HepG2 (cell line): Measurements from ENCODE around the gene ARHGAP10. TPM values are rescaled to one million over a fixed set of nuclear protein-coding genes. Genes with fewer than 3 reads are reported as not detected.

Experiments used
- ATAC-seq: fragments of 200-7000 bp; cut with Tn5 transposase; 3 replicates; pipeline ENCODE4 v1.9.1; 2020; ENCODE audit warnings: mild to moderate bottlenecking, moderate library complexity
- BruUV-seq: library from RNA; stranded (reverse); fragments of 400-500 nt; replicated peaks from 2 replicates; lab custom pipeline; 2021; lab: Mats Ljungman, UMichigan
- CTCF ChIA-PET: fragments of 300-600 bp; formaldehyde crosslinking; extraction: SDS; loops from one replicate; lab custom pipeline; 2021; ENCODE audit warnings: low total read pairs, inconsistent platforms, low intra/inter-chr PET ratio; lab: Yijun Ruan, JAX
- POLR2A ChIA-PET: fragments of 350-600 bp; sonication (Branson Sonifier 250); formaldehyde crosslinking; loops from one replicate; lab custom pipeline; 2020; ENCODE audit warnings: antibody characterized with exemption, inconsistent platforms; lab: Yijun Ruan, JAX
- DNase-seq: peaks from one replicate; pipeline ENCODE4 v3.0.0-alpha.2; 2015; ENCODE audit warnings: low spot score
- FAIRE-seq: peaks from 3 replicates; lab custom pipeline; 2011; peaks lifted over from hg19 to GRCh38; lab: Jason Lieb, UNC
- H2AFZ ChIP-seq: one replicate; pipeline ENCODE4 v1.6.1; 2011; ENCODE audit warnings: low read length, inconsistent platforms
- H3K27ac ChIP-seq: fragments of 300-600 bp; 3 replicates; pipeline ENCODE4 v1.8.0; 2011; ENCODE audit warnings: mixed run types, mild to moderate bottlenecking, mixed read lengths, low read length, inconsistent platforms; ENCODE audit not compliant: insufficient read depth; ENCODE audit errors: extremely low read length
- H3K27me3 ChIP-seq, 2 experiments: fragments of 200-600 bp in 1 of 2; 2 replicates in 1 of 2; 3 replicates in 1 of 2; pipeline versions ENCODE4 v1.6.0 to v1.8.0; 2011; ENCODE audit warnings: low read length in 2 of 2, mild to moderate bottlenecking in 2 of 2, moderate library complexity in 2 of 2, inconsistent platforms in 1 of 2; ENCODE audit not compliant: insufficient read depth in 2 of 2, control insufficient read depth in 1 of 2
- H3K36me3 ChIP-seq, 2 experiments: fragments of 200-600 bp in 1 of 2; replicated peaks in 1 of 2; 2 replicates in 1 of 2; 3 replicates in 1 of 2; pipeline versions ENCODE4 v1.5.1 to v1.8.0; 2011; ENCODE audit warnings: low read length in 2 of 2, inconsistent platforms in 1 of 2; ENCODE audit not compliant: insufficient read depth in 2 of 2, control insufficient read depth in 1 of 2
- H3K4me1 ChIP-seq: 2 replicates; pipeline ENCODE4 v1.5.1; 2012; ENCODE audit warnings: low read length, inconsistent platforms; ENCODE audit not compliant: insufficient read depth
- H3K4me2 ChIP-seq: 2 replicates; pipeline ENCODE4 v1.6.0; 2011; ENCODE audit warnings: low read depth, low read length, inconsistent platforms
- H3K4me3 ChIP-seq, 3 experiments: fragments of 200-600 bp in 1 of 3; sonication (generic), shearing (Covaris generic) in 1 of 3; replicated peaks in 1 of 3; 2 replicates each; pipeline ENCODE4 v1.5.1; 2011 to 2016; ENCODE audit warnings: low read length in 3 of 3, inconsistent platforms in 2 of 3, low read depth in 2 of 3, mild to moderate bottlenecking in 2 of 3, control low read depth in 1 of 3, mixed read lengths in 1 of 3; ENCODE audit not compliant: insufficient read depth in 1 of 3
- H3K79me2 ChIP-seq: one replicate; pipeline ENCODE4 v1.6.1; 2011; ENCODE audit warnings: low read length, inconsistent platforms; ENCODE audit not compliant: insufficient read depth
- H3K9ac ChIP-seq: 2 replicates; pipeline ENCODE4 v1.6.0; 2011; ENCODE audit warnings: mild to moderate bottlenecking, low read depth, low read length, inconsistent platforms; ENCODE audit not compliant: insufficient read depth
- H3K9me3 ChIP-seq: 2 replicates; pipeline ENCODE4 v1.5.1; 2012; ENCODE audit warnings: mild to moderate bottlenecking, low read length
- H4K20me1 ChIP-seq: 2 replicates; pipeline ENCODE4 v1.6.0; 2011; ENCODE audit warnings: inconsistent platforms, mild to moderate bottlenecking, low read length, moderate library complexity; ENCODE audit not compliant: insufficient read depth
- FOXC1 ChIP-seq: sonication (generic); formaldehyde crosslinking; IDR thresholded peaks from 2 replicates; pipeline ENCODE4 v1.8.0; 2022; ENCODE audit warnings: mild to moderate bottlenecking, missing genetic modification reagents, borderline replicate concordance
- ONECUT2 ChIP-seq: sonication (generic); formaldehyde crosslinking; IDR thresholded peaks from 2 replicates; pipeline ENCODE4 v1.4.0; 2020; ENCODE audit warnings: missing genetic modification reagents
- POGZ ChIP-seq: sonication (generic); formaldehyde crosslinking; IDR thresholded peaks from 2 replicates; pipeline ENCODE4 v1.4.0; 2020; ENCODE audit warnings: mild to moderate bottlenecking, missing genetic modification reagents
- ZNF274 ChIP-seq: sonication (generic); formaldehyde crosslinking; IDR thresholded peaks from 2 replicates; pipeline ENCODE4 v1.5.1; 2020; ENCODE audit warnings: mild to moderate bottlenecking, missing genetic modification reagents
- ZNF33A ChIP-seq: sonication (generic); formaldehyde crosslinking; IDR thresholded peaks from 2 replicates; pipeline ENCODE4 v1.5.1; 2020; ENCODE audit warnings: missing genetic modification reagents, mild to moderate bottlenecking, moderate library complexity, borderline replicate concordance
- ZNF674 ChIP-seq: sonication (generic); formaldehyde crosslinking; IDR thresholded peaks from 2 replicates; pipeline ENCODE4 v1.5.0; 2020; ENCODE audit warnings: low read depth, mild to moderate bottlenecking, missing genetic modification reagents
- ZNF773 ChIP-seq: sonication (generic); formaldehyde crosslinking; IDR thresholded peaks from 2 replicates; pipeline ENCODE4 v1.4.0; 2020; ENCODE audit warnings: missing genetic modification reagents, borderline replicate concordance
- in situ Hi-C: cut with HindIII; loops from 2 replicates; pipeline ENCODE4 v1.10.0; 2017; ENCODE audit warnings: low pct_unique_long_range_greater_than_20kb; ENCODE audit not compliant: extremely low pct_ligation_motif_present
- intact Hi-C: fragments of 100-400 bp; cut with micrococcal nuclease; formaldehyde crosslinking; loops from one replicate; pipeline ENCODE4 v1.10.0; 2022; ENCODE audit not compliant: unreplicated experiment
- polyA plus RNA-seq, 8 experiments: library from polyadenylated mRNA; depleted of rRNA in 3 of 8; stranded (reverse) in 7 of 8; unstranded in 1 of 8; fragments of >200 nt; fragmentation: Illumina TruSeq in 4 of 8; extraction: Trizol in 4 of 8; gene quantifications; 2 replicates each; pipeline versions ENCODE4 v1.2.1 to v1.2.3, GENCODE V29; 2011 to 2016; ENCODE audit warnings: low read depth in 4 of 8, missing spikeins in 1 of 8, mixed read lengths in 1 of 8; ENCODE audit not compliant: insufficient read depth in 1 of 8
- total RNA-seq, 5 experiments: library from RNA; depleted of rRNA; stranded (reverse); fragments of >200 nt; fragmentation: Illumina TruSeq; extraction: Trizol; gene quantifications; 2 replicates each; pipeline ENCODE4 v1.2.3, GENCODE V29; 2016; ENCODE audit warnings: low read depth in 1 of 5
- TF ChIP-seq, protein P1 (sequence below): sonication (generic); formaldehyde crosslinking; IDR thresholded peaks from 2 replicates; pipeline ENCODE4 v1.5.0; 2020; ENCODE audit warnings: mild to moderate bottlenecking, missing genetic modification reagents

Gene ARHGAP10
- total and polyA plus RNA-seq, 2 of the 13 experiments (the other 11 are each of a cell fraction or from before 2014, with no cell fraction given): 0.45 to 1.6 TPM

GRCh38 chr4:147779451-147779850 is 47.6 kb downstream of the ARHGAP10 start:
- no peak overlapping the region for H3K9ac ChIP-seq
- ChIA-PET POLR2A (no interaction called here), CTCF (no interaction called here)
- DNase-seq (no peak), ATAC-seq (no peak), FAIRE-seq (no peak)
- H3K4me1 ChIP-seq: no peaks in the 10 kb centered on the region
- intact Hi-C loops (no loop called here), in situ Hi-C loops (no loop called here)
- H4K20me1 ChIP-seq: no peaks in the 10 kb centered on the region
- no peaks in the 10 kb centered on the region for H3K36me3 ChIP-seq
- no peak overlapping the region for H3K27ac ChIP-seq
- H3K9me3 ChIP-seq: no peaks in the 10 kb centered on the region
- no peaks in the 10 kb centered on the region for H3K79me2 ChIP-seq
- BruUV-seq: no TSS peak
- H3K4me3 ChIP-seq: no peak overlapping the region
- TF ChIP-seq, protein P1, sequence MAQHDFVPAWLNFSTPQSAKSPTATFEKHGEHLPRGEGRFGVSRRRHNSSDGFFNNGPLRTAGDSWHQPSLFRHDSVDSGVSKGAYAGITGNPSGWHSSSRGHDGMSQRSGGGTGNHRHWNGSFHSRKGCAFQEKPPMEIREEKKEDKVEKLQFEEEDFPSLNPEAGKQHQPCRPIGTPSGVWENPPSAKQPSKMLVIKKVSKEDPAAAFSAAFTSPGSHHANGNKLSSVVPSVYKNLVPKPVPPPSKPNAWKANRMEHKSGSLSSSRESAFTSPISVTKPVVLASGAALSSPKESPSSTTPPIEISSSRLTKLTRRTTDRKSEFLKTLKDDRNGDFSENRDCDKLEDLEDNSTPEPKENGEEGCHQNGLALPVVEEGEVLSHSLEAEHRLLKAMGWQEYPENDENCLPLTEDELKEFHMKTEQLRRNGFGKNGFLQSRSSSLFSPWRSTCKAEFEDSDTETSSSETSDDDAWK (CRISPR knock-in tag): no peak
- no peak for TF ChIP-seq ZNF274 (CRISPR knock-in tag)
- no peak for TF ChIP-seq ZNF773
- TF ChIP-seq ZNF674 (CRISPR knock-in tag): no peak
- no peak for TF ChIP-seq ZNF33A (CRISPR knock-in tag)
- TF ChIP-seq FOXC1 (CRISPR knock-in tag): no peak
- no peak for TF ChIP-seq ONECUT2 (CRISPR knock-in tag)
- TF ChIP-seq POGZ: no peak
- no peak overlapping the region for H2AFZ ChIP-seq
- H3K27me3 ChIP-seq: no peaks in the 10 kb centered on the region
- no peak overlapping the region for H3K4me2 ChIP-seq
